Spleen (tissue), 11 donors: ENCODE data around the gene STX18. TPM values are rescaled to one million over a fixed set of nuclear protein-coding genes. Genes with fewer than 3 reads are reported as not detected.

ENCODE experiments used
- DNase-seq: peaks from one replicate; pipeline ENCODE4 v3.0.0-alpha.2; 2020
- H3K27ac ChIP-seq, 8 donors: fragments of 200-600 bp; sonication (generic) in 7 of 8; 1 replicate in 4 of 8; 2 replicates in 4 of 8; pipeline versions ENCODE4 v1.5.0 to v1.8.0; 2016 to 2021; ENCODE audit warnings: inconsistent platforms in 4 of 8, mild to moderate bottlenecking in 4 of 8, moderate library complexity in 1 of 8
- H3K27me3 ChIP-seq, 7 donors: fragments of 200-600 bp; sonication (generic) in 6 of 7; replicated peaks in 1 of 7; 1 replicate in 4 of 7; 2 replicates in 3 of 7; pipeline versions ENCODE4 v1.5.0 to v1.8.0; 2016 to 2021; ENCODE audit warnings: inconsistent platforms in 3 of 7, mild to moderate bottlenecking in 1 of 7
- H3K36me3 ChIP-seq, 6 donors: fragments of 200-600 bp; sonication (generic) in 5 of 6; 1 replicate in 4 of 6; 2 replicates in 2 of 6; pipeline versions ENCODE4 v1.5.0 to v1.8.0; 2016 to 2021; ENCODE audit warnings: inconsistent platforms in 2 of 6
- H3K4me1 ChIP-seq, 6 donors: fragments of 200-600 bp; sonication (generic) in 5 of 6; 1 replicate in 3 of 6; 2 replicates in 3 of 6; pipeline versions ENCODE4 v1.5.0 to v1.8.0; 2016 to 2021; ENCODE audit warnings: inconsistent platforms in 3 of 6
- H3K4me3 ChIP-seq, 8 donors: fragments of 200-600 bp; sonication (generic) in 7 of 8; 1 replicate in 4 of 8; 2 replicates in 4 of 8; pipeline versions ENCODE4 v1.5.0 to v1.8.0; 2016 to 2021; ENCODE audit warnings: inconsistent platforms in 4 of 8, mild to moderate bottlenecking in 4 of 8, moderate library complexity in 2 of 8
- H3K9me3 ChIP-seq, 8 donors: fragments of 200-600 bp; sonication (generic) in 7 of 8; 1 replicate in 4 of 8; 2 replicates in 4 of 8; pipeline versions ENCODE4 v1.5.0 to v1.8.0; 2016 to 2021; ENCODE audit warnings: inconsistent platforms in 4 of 8
- POLR2A ChIP-seq, 3 donors: fragments of 450-650 bp; IDR thresholded peaks; one replicate each; pipeline ENCODE4 v1.5.1; 2017; ENCODE audit warnings: antibody characterized with exemption in 3 of 3, mild to moderate bottlenecking in 1 of 3
- POLR2AphosphoS5 ChIP-seq, 3 donors: sonication (generic); formaldehyde crosslinking; IDR thresholded peaks; one replicate each; pipeline ENCODE4 v1.5.1; 2017; ENCODE audit warnings: antibody characterized with exemption in 3 of 3
- WGBS, 5 donors: extraction: QIAGEN DNeasy Blood & Tissue Kit in 3 of 5; methylation state at CpG; one replicate each; pipeline versions ENCODE4 v1.1.5 to v1.1.7; 2013 to 2018; 5-methylcytosine and 5-hydroxymethylcytosine counted together
- intact Hi-C: fragments of 100-400 bp; cut with DNase I; formaldehyde crosslinking; loops from one replicate; pipeline ENCODE4 v1.15.0; 2023; ENCODE audit warnings: low total_unique reads
- polyA plus RNA-seq, 3 donors: library from polyadenylated mRNA; stranded (reverse); fragments of 200-250 nt; gene quantifications; one replicate each; pipeline ENCODE4 v1.2.1, GENCODE V29; 2013
- total RNA-seq, 7 donors: library from RNA; depleted of rRNA in 3 of 7; stranded (reverse); fragments of >200 nt in 3 of 7; fragmentation: NEBNext Ultra II Directional in 4 of 7; extraction: Animal tissue kit (Norgen Biotek cat#: 25700) in 4 of 7; gene quantifications; one replicate each; pipeline versions ENCODE4 v1.1.0 to v1.2.1, GENCODE V29; 2016 to 2021
- TF ChIP-seq, protein P1 (sequence below), 11 experiments: fragments of 200-600 bp in 7 of 11; fragments of 450-650 bp in 4 of 11; sonication (generic) in 4 of 11; IDR thresholded peaks in 8 of 11; conservative IDR thresholded peaks in 3 of 11; 1 replicate in 7 of 11; 2 replicates in 4 of 11; pipeline versions ENCODE4 v1.4.0 to v1.8.0; 2016 to 2021; ENCODE audit warnings: antibody characterized with exemption in 11 of 11, inconsistent platforms in 4 of 11, mild to moderate bottlenecking in 1 of 11
- donor health status: healthy with polysubstance abuse.
- donor health status: DM: no; HTN: no; CAD: no; lungs with moderate emphysema.
- donor health status: DM: no; HTN: no; CAD: no.
- donor health status: Bipolar disorder and iron deficiency.
- donor health status: healthy.
- donor health status: DM: no; HTN: no; CAD: no.
- donor health status: DM: yes; HTN: yes; CAD: no.

Gene STX18
- total and polyA plus RNA-seq, 10 donors: 19.0 to 45.8 (median 29.8) TPM

DNA sequence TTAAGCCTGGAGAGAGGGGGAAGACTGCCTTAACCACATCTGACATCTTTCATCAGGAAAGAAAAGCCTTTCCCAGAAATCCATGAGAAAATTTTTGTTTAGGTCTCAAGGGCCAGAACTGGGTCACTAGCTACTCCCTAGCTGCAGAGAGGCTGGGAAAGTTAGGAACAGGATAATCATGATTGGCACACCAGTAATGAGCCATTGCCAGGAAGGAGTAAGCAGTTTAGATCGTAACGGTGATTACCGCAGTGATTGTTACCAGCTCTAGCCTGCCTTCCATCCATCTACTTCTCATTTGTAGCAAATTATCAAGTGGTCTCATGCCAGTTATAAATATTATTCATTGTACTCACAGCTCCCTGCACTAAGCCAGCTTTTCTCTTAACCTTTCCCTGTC lies 22.7 kb upstream of the STX18 start:
- H3K4me3 ChIP-seq: no peak overlapping the region
- no peaks in the 10 kb centered on the region for H3K9me3 ChIP-seq
- DNase-seq: no peak
- peaks cover 0 to 11% (median 0%) of the 10 kb centered on the region in 6 donors for H3K36me3 ChIP-seq
- intact Hi-C loops: no loop called here
- WGBS, 5 donors: 83 to 91% (median 88%) methylated on average over 3 of the region's 3 CpGs
- no peak for TF ChIP-seq POLR2A (IDR thresholded peaks at IDR 0.05)
- no peak for TF ChIP-seq POLR2AphosphoS5 (IDR thresholded peaks at IDR 0.05)
- TF ChIP-seq, protein P1, sequence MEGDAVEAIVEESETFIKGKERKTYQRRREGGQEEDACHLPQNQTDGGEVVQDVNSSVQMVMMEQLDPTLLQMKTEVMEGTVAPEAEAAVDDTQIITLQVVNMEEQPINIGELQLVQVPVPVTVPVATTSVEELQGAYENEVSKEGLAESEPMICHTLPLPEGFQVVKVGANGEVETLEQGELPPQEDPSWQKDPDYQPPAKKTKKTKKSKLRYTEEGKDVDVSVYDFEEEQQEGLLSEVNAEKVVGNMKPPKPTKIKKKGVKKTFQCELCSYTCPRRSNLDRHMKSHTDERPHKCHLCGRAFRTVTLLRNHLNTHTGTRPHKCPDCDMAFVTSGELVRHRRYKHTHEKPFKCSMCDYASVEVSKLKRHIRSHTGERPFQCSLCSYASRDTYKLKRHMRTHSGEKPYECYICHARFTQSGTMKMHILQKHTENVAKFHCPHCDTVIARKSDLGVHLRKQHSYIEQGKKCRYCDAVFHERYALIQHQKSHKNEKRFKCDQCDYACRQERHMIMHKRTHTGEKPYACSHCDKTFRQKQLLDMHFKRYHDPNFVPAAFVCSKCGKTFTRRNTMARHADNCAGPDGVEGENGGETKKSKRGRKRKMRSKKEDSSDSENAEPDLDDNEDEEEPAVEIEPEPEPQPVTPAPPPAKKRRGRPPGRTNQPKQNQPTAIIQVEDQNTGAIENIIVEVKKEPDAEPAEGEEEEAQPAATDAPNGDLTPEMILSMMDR (IDR thresholded peaks at IDR 0.05 in 8 of 11, conservative IDR thresholded peaks at IDR 0.05 in 3 of 11): no peak
- H3K27me3 ChIP-seq: no peaks in the 10 kb centered on the region
- H3K4me1 ChIP-seq: no peaks in the 10 kb centered on the region
- no peak overlapping the region for H3K27ac ChIP-seq

DNA sequence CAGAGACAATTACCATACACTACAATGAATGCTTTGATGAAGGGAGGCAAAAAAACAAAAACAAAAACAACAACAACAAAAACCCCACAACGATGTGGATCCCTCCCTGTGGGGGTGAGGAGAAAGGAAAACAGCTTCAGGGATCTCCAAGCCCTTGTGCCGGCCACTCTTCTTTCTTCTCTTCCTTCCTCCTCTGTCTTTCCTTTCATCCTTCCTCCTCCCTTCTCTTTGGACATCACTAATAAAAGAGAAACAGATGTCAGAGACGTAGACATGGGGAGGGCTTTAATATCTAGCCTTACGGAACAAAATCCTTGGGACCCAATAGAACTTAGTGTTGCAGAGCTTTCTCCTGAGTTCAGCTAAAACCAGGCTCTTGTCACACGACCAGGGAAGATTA lies 18.8 kb upstream of the STX18 start:
- Histone ChIP-seq H3K9me3 (no peaks in the 10 kb centered on the region), H3K27ac (no peak overlapping the region), H3K4me1 (no peaks in the 10 kb centered on the region), H3K36me3 (peaks cover 0 to 11% (median 0%) of the 10 kb centered on the region in 6 donors), H3K4me3 (no peak overlapping the region), H3K27me3 (no peaks in the 10 kb centered on the region)
- intact Hi-C loops: no loop called here
- DNase-seq: no peak
- WGBS, 5 donors: 75 to 76% (median 76%) methylated on average over 5 of the region's 5 CpGs
- TF ChIP-seq, protein P1 (IDR thresholded peaks at IDR 0.05 in 8 of 11, conservative IDR thresholded peaks at IDR 0.05 in 3 of 11): no peak
- no peak for TF ChIP-seq POLR2AphosphoS5 (IDR thresholded peaks at IDR 0.05)
- TF ChIP-seq POLR2A (IDR thresholded peaks at IDR 0.05): no peak

DNA sequence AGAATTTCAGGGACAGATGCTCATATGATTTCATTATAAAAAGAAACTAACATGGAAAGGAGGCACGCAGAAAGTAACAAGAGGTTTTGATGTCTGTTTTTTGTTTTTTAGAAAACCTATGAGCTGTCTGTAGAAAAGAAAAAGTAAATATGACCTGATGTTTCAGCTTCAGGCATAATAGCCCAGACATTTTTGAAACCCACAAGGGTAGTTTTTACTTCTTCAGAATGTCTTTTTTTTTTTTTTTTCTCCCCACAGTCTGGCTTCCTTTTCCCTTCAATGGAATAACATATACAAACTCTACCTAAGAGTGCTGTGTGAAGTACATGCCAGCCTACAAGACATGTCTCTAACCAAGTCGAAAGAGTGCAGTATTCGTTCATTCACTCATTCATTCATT lies 18.3 kb upstream of the STX18 start:
- Histone ChIP-seq H3K27ac (no peak overlapping the region), H3K27me3 (no peaks in the 10 kb centered on the region), H3K4me1 (no peaks in the 10 kb centered on the region), H3K4me3 (no peak overlapping the region), H3K36me3 (peaks cover 0 to 9% (median 0%) of the 10 kb centered on the region in 6 donors), H3K9me3 (no peaks in the 10 kb centered on the region)
- intact Hi-C loops: no loop called here
- DNase-seq: no peak
- 77 to 92% (median 88%) methylated on average over 3 of the region's 3 CpGs for WGBS, 5 donors
- no peak for TF ChIP-seq POLR2A (IDR thresholded peaks at IDR 0.05)
- TF ChIP-seq, protein P1 (IDR thresholded peaks at IDR 0.05 in 8 of 11, conservative IDR thresholded peaks at IDR 0.05 in 3 of 11): no peak
- no peak for TF ChIP-seq POLR2AphosphoS5 (IDR thresholded peaks at IDR 0.05)

DNA sequence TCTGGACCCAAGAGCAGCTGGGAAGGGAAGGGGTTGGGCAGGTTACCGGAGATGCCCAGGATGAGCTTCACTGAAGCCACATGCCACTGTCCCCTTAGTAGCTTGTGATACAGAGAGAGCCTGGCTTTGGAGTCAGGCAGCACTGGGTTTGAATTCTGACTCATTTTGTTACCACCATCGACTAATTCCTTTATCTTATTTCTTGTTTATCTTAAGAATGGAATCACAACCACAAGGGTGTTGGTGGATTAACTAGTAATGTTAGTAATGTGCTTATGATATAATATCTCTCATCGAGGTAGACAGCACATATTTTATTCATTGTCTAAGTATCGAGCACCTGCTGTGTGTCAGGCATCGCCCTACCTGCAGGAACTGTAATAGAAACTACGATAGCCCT lies 17.7 kb upstream of the STX18 start:
- no peak for TF ChIP-seq POLR2AphosphoS5 (IDR thresholded peaks at IDR 0.05)
- TF ChIP-seq POLR2A (IDR thresholded peaks at IDR 0.05): no peak
- TF ChIP-seq, protein P1 (IDR thresholded peaks at IDR 0.05 in 8 of 11, conservative IDR thresholded peaks at IDR 0.05 in 3 of 11): no peak
- H3K4me1 ChIP-seq: no peaks in the 10 kb centered on the region

More for the DNA sequence above, 17.7 kb upstream of the STX18 start:
- Histone ChIP-seq H3K9me3 (no peaks in the 10 kb centered on the region), H3K27ac (no peak overlapping the region), H3K27me3 (no peaks in the 10 kb centered on the region), H3K36me3 (peaks cover 0 to 4% (median 0%) of the 10 kb centered on the region in 6 donors), H3K4me3 (no peak overlapping the region)
- intact Hi-C loops: no loop called here
- 66 to 91% (median 75%) methylated on average over 6 of the region's 6 CpGs for WGBS, 5 donors
- no peak for DNase-seq
